COLO668 (cell line): Measurements from ENCODE around the gene CFAP54.

Source experiments
- DNase-seq: peaks from one replicate; lab custom pipeline; 2025; ENCODE audit not compliant: unreplicated experiment; lab: John Stamatoyannopoulos, UW

The CFAP54 gene

DNA sequence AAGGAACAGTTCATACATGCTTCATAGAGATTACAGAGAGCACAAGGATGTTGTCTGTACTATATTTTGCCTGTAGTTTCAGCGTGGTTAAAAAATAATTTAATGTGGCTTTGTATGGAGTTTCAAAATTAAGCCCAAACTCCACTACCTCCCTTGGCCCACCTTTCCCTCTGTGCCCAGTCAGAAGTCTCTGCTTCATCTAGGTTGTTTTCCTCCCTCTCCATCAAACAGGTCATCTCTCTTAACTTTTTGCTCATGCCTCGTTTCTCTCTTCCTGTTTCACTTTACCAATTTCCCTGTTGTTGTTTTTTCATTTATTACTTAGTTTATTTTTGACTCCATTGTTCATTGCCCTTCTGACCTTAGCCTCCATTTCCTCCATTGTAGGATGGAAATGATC, 322.8 kb downstream of the CFAP54 start:
- no peak for DNase-seq

DNA sequence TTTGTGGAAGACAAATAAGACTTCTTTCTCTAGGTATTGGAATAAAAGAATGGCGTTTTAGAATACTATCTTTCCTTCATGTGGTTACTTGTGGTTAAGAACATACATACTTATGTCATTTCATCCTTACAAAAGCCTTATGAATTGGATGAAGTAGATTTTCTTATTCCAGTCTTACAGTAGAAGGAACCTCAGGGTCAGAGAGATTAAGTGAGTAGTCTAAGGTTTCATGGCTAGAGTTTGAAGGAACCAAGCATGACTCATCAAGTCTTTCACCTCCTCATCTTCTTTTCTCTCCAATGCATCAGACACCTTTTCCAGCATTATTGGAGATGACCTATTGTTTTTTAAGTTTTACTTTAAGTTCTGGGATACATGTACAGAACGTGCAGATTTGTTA, 324.8 kb downstream of the CFAP54 start:
- no peak for DNase-seq

DNA sequence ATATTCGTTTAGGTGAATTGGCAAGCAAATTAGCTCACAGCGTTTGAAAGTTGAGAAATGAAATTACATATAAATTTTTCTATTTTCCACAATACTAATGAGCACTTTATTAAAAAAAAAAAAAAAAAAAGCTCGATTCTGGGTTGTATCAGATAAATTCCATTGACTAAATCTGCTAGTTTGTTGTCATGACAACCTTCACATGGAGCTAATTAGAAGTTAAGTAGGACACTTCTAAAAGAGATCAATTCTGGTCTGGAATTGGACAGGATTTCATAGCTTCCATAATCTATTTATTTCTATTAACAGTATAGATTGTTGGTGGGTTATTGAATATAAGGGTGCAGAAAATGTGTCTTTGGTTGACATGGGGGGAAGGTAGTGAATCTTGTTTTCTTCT, 332.2 kb downstream of the CFAP54 start:
- no peak for DNase-seq

DNA sequence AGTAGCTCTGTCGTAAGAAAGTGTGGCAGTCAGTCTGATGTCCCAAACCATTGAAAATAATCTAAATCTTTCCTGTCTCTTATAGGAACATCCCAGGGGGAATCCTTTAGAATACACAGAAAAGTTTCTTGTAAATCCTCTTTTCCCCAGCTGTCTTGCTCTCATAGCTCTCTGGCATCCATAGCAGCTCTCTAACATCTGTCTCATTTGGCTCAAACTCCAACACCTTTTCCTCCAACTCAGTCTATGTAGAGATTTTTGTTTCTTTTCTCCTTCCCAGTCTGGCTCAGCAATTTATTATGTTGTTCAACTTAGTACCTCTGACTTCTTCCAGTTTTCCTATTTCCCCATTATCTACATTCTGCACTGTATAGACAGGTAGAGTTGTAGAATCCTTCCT, 333.3 kb downstream of the CFAP54 start:
- DNase-seq = no peak

DNA sequence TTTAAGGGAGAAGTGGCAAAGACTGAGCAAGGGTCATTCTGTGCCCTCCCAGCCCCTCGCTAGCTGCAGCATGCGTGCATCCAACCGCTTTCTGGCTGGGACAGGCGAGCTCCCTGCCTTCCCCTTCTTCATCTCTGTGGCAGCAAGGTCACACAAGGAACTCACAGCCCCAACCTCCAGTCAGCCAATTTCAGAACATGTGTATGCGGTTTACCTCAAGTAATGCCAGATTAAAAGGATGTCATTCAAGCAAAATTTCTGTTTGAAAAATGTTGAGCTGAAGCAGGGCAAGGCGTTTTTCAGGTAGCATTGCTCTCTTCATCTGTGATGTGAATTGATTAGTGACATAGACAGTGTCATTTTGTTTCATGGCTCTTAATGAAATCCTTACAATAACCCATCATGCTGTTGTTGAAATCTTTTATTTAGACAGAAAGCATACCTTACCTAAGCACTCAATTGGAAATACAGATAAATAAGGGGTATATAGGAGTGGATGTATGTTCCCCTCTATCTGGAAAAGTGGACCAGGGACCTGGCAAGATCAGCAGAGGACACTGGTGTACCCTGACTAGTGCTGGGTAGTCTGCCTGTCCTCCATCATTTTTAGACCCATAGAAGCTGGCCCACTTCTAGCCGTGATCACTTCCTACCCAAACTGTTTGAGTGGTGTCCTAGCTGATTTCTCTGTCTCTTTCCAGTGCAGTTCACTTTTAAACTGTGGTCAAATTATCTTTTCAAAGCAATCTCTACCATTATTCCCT, 334.9 kb downstream of the CFAP54 start:
- DNase-seq = no peak

DNA sequence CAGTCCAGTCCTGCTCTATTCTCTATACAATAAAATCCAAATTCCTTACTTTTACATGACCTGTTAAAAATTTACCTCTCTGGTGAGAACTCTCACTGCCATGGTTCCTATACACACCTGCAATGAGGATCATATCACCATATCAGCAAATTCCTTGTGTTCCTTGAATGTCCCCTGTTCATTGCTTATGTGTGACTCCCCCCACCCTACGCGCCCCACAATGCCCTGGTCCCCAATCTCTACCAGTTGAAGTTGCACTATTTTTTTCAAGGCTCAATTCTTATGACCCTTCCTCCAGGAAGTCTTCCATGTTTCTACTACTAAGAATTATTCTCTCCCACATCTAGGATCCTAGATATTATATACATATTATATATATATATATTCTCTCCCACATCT, 335.5 kb downstream of the CFAP54 start:
- DNase-seq = no peak

DNA sequence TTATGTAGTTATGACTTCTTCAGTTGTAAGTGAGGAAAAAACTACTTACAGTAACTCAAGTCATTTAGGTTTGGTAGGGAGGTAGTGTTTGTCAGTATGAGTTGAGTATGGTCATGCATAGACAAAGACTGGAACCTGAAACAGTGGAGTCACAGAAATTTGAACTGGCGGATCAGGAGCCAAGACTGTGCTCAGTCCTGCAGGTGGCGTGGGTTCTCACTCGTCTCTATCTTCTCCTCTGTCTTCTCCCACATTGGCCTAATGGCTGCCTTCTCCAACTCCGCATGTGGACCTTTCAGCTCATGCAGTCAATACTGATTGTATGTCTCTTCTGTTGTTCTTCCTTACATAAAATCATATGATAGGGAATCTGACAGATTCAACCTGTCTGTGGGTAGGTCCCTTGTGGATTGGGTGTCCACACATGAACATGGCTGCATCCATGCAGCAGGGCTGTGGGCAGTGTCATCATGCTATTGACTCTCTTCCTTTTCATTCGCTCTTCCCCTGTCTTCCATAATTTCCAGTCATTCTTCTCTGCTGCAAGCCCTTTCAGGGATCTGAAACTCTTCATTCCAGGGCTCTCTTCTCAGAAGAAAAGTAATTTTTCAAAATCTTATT, 338.9 kb downstream of the CFAP54 start:
- no peak for DNase-seq

DNA sequence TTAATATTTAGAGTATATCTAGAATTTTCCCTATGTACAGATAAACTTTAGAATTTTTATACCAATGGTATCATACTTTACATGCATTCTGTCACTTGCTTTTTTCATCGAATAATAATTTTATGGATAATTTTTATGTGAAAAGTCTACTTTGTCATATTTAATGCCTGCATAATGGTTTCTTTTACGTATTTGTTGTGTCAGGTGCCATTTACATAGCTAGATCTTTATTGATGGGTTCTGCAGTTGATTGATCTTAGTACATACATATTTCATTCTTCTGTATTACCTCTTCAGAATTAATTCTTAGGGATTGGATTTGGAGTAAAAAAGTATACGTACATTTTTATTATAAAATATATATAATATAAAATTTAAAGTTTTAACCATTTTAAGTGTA, 340.0 kb downstream of the CFAP54 start:
- no peak for DNase-seq

DNA sequence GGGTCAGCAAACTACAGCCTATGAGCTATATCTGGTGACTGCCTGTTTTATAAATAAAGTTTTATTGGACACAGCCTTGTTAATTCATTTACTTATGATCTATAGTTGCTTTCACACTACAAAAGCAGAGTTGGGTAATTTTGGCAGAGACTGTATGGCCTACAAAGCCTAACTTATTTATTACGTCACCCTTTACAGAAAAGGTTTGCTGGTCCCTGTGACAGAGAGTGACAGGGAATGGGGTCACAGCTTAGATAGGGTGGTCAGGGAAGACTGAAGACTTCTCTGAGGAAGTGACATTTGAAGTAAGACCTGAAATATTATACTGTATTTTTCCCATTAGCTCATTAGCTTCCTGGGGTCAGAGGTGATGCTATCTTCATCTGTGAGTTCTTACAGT, 342.0 kb downstream of the CFAP54 start:
- DNase-seq = no peak

DNA sequence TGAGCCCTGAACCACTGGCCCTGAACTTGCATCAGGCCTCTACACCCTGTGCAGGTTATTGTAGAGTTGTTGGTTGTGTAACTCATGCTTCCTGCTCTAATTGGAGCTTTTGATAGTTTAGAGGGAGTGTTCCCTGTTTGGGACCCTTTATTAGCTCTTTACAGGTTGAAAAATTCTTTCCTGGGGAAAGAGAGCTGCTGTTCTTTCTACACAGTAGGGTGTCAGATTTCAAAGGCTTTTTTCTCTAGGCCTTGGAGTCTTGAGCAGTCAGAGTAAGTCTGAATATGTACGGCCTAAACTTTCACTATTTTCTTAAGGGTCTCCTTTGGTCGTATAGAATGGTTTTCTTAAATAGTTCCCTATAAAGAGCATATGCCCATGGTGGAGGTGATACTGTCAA, 356.9 kb downstream of the CFAP54 start:
- no peak for DNase-seq

DNA sequence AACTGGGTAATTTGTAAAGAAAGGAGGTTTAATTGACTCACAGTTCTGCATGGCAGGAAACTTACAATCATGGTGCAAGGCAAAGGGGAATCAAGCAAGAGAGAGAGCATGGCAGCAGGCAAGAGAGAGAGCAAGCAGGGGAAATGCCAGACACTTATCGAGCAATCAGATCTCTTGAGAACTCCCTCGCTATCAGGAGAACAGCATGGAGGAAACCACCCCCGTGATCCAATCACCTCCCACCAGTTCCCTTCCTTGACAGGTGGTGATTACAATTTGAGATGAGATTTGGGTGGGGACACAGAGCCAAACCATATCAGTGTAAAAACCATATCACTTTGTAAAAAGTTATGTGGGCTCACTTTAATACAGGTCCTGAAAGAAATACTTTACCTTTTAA, 361.3 kb downstream of the CFAP54 start:
- DNase-seq = no peak

DNA sequence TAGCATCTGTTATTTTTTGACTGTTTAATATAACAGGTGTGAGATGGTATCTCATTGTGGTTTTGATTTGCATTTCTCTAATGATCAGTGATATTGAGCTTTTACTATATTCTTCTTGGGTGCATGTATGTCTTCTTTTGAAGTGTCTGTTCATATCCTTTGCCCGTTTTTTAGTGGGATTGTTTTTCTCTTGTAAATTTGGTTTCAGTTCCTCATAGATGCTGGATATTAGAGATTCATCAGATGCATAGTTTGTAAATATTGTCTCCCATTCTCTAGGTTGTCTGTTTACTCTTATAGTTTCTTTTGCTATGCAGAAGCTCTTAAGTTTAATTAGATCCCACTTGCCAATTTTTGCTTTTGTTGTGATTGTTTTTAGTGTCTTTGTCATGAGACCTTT, 368.8 kb downstream of the CFAP54 start:
- no peak for DNase-seq

DNA sequence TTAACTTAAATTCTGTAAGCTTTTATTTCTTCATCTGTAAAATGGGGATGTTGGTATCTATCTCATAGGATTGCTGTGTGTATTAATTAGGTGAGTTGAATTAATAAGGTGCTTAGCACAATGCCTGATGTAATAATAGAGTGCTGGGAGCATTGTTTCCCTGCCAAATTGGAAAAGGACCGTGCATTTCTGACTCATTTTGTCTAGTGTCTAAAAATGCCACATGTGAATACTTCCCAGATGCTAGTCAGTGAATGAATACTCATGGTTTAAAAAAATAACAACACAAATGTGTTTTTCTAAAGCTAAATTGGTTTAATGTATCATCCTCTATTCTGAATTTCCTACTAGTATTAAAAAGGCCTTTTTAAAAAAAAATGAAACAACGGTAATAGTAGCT, 372.3 kb downstream of the CFAP54 start:
- no peak for DNase-seq

DNA sequence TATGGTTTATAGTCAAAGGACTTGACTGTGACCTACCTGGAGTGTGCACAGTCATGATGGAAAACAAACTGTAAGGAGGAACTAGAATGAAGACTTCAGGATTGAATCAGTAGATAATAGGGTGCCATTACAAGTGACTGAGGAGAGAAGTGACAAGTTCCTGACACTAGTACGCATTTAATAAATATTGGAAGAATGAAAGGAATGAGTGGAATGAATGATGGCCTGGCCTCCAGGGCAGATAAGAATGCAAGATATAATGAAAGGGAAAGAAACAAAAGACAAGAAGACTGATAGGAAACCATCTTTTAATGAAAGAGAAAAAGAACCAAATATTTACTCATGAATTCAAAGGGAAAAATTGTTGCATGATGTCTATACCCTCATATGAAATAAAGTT, 372.9 kb downstream of the CFAP54 start:
- DNase-seq = no peak

DNA sequence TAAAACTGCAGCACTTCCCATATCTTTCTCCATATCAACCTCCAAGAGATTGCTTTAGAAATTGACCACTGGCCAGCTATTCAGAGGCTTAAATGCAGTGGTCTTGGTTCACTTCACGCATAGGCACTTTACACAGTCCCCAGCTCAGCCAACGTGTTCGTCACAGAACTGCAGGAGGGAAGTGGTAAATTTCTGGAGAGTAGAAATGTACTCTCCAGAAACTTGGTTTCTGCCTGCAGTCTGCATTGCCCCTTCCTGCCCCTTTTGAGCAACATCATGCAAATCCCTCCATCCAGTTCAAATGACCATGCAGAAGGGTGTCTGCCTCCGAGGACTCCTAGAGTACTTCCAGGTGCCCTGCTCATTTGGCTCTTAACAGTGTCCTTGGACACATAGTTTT, 375.0 kb downstream of the CFAP54 start:
- no peak for DNase-seq

DNA sequence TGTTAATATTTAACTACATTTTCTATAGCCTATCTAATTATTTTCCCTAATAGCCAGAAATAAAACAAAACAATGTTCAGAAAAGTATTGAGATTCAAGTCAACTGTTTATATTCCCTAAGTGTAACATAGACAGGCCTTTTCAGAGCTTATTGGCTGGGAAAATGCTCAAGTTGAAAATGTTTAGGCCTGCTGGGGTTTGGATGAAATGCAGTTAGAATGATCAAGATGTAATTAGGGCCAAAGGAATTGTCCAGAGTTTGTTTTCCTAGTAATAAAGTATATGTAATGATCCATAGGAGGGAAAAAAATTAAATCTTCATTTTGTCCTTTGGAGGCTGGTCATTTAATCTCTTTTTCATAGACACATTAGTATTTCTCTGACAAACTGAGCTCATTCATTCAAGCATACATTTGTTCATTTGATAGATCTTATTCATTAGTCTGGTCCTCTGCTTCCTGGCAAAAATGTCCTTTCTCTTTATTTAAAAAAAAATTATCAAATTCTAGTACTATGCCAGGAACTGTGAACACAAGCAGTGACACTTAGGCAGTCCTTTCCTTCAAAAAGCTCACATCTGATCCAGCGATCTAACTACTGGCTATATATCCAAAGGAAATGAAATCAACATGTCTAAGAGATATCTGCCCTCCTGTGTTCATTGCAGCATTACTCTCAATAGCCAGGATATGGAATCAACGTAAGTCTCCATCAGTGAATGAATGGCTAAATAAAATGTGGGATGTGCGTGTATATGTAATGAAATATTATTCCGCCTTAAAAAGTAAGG, 377.6 kb downstream of the CFAP54 start:
- DNase-seq = no peak

DNA sequence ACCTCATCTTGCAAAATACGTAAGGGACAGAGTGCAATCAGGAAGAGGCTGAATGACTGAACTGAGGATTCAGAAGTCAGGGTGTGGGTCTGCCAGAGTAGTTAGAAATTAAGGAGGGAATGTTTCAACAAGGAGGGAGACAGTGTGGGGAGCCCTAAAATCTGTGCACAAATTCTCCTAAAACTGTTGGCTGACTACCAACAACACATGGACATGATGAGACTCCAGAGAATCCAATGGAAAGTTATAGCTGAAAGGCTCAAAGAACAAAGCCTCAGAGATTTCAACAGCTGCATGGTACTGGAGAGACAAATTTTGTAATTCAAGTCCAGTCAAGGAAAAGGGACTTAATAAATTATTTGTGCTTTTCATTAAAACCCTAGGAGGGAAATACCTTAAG, 381.6 kb downstream of the CFAP54 start:
- no peak for DNase-seq

DNA sequence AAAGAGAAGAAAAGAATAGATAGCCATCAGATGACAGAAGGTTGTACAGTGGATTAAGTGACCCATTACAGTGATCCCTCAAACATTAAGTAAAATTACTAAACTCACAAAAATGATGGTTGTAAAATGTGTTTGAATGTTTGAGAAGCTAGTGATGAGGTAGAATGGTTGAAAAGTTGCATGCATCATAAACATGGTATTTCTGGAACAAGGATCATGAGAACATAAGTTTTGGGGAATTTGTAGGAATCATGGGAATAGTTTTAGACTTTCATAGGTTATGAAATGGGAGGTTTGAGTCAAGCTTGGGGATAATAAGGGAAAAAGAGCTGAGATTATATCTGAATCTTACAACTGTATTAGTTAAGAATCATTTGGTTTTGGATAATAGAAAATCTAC, 383.6 kb downstream of the CFAP54 start:
- no peak for DNase-seq

DNA sequence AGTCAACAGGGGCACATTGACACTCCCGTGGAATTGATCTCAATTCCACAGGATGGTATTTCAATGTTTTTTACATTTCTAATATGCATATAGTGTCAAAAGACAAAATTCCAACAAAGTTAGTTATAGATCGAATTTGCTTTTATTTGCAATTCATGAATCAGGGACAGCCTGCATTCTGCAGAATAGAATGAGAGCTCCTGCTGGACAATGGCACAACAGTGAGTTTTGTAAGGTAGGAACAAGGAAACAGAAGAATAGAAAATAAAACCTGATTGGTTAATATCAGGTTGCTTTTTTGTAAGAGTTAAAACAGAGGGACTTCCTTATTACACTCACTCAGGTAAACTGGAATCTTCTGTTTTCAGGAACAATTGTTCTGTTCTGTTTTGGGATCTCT, 384.8 kb downstream of the CFAP54 start:
- DNase-seq = no peak

DNA sequence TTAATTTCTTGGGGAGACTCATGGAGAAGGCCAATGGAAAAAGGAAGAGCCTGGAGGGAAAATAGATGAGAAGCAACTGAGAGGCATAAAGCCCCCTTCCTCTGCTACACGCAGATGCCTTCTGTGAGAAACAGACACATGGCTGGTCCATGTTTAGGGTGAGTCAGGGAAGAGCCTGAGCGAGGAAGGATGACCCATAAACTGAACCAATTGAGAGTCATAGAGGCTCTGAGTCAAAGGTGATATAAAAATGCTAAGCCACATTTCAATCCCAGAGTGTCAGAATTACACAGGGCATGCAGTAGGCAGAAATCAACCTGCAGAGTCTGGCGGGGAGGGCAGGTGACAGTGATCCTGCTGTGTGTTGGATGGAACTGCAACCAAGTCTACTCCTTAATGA, 387.6 kb downstream of the CFAP54 start:
- no peak for DNase-seq

DNA sequence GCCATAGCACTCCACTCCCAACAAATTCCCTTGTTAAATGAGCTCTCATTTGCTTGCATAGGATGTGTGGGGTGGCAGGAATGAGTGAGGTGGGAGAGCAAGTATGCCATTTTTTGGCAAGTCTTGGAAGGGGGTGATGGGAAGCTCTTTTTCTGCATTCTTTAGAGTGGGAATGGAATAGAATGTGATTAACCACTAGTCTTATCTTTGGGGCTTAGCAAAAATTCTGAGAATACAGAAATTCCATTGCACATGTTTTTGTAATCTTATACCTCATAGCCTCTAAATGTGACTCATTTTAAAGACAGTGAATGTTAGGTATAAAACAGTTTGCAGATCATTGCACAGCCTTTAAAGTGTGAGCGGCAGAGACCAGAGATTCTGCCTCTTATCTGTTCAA, 389.3 kb downstream of the CFAP54 start:
- no peak for DNase-seq

DNA sequence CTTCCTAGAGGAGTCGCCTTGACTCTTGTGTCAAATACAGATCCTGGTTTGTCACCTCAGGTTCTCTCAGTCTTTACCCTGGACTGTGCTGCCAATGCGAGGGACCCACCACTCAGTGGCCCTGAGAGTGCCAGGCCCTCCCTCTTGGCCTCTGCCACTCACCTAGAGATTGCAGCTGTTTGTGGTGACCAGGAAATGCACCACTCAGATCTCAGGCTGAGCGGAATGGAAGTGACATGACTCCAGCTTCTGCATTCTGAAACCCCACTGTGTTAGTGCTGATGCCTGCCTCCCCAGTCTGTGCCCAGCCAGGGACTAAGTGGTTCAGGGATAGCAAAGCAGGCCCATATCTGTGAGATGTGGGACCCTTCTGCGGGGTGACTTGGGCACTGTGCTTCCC, 389.9 kb downstream of the CFAP54 start:
- DNase-seq = no peak
